Activated B cell treated with CpG ODN at 0.5 μM for 24 hours (primary cell): ENCODE data around the gene PPP1R15A. TPM values are rescaled to one million over a fixed set of nuclear protein-coding genes. Genes with fewer than 3 reads are reported as not detected.

Source experiments
- ATAC-seq: fragments of 200-7000 bp; cut with Tn5 transposase; one replicate; pipeline ENCODE4 v1.10.0; 2021; ENCODE audit warnings: low read depth, mild to moderate bottlenecking, moderate library complexity
- CTCF ChIA-PET: fragments of 350-600 bp; sonication (Branson Sonifier 250); formaldehyde crosslinking; loops from one replicate; lab custom pipeline; 2021; ENCODE audit warnings: antibody characterized with exemption; lab: Charles Lee
- POLR2A ChIA-PET: fragments of 350-600 bp; sonication (Branson Sonifier 250); formaldehyde crosslinking; loops from one replicate; lab custom pipeline; 2021; ENCODE audit warnings: antibody characterized with exemption; lab: Charles Lee
- DNase-seq: peaks from one replicate; pipeline ENCODE4 v3.0.0; 2022
- H3K27ac Mint-ChIP-seq: one replicate; pipeline ENCODE4 v1.8.0; 2020; ENCODE audit warnings: mixed read lengths
- H3K27me3 Mint-ChIP-seq: one replicate; pipeline ENCODE4 v1.8.0; 2021; ENCODE audit warnings: mixed read lengths
- H3K36me3 Mint-ChIP-seq: one replicate; pipeline ENCODE4 v1.8.0; 2021; ENCODE audit warnings: low read depth, mixed read lengths
- H3K4me1 Mint-ChIP-seq: one replicate; pipeline ENCODE4 v1.8.0; 2021; ENCODE audit warnings: mixed read lengths
- H3K4me3 Mint-ChIP-seq: one replicate; pipeline ENCODE4 v1.8.0; 2020; ENCODE audit warnings: mild to moderate bottlenecking, mixed read lengths
- H3K9me3 Mint-ChIP-seq: one replicate; pipeline ENCODE4 v1.8.0; 2020; ENCODE audit warnings: mixed read lengths
- CTCF ChIP-seq: fragments of 200-600 bp; IDR thresholded peaks from one replicate; pipeline ENCODE4 v1.8.0; 2022; ENCODE audit warnings: antibody characterized with exemption, mild to moderate bottlenecking
- intact Hi-C: fragments of 100-400 bp; cut with micrococcal nuclease; formaldehyde crosslinking; loops from one replicate; pipeline ENCODE4 v1.15.1; 2024
- total RNA-seq: library from RNA; stranded (reverse); gene quantifications from 2 replicates; pipeline ENCODE4 v1.2.3, GENCODE V29; 2022

Gene PPP1R15A
- total RNA-seq, 1 donor from 2014 or later, result 123 TPM

- CTCF ChIA-PET, result interaction anchor here (0.7 kb wide), 1 partner anchor 9 kb away, joined by 3 read pairs; no protein-coding TSS in a partner anchor
- H3K4me1 Mint-ChIP-seq, result peaks cover 5% of the 10 kb centered on the region
- H3K27ac Mint-ChIP-seq, result no peak overlapping the region
- no peak for DNase-seq
- H3K27me3 Mint-ChIP-seq, result no peaks in the 10 kb centered on the region
- no peak for ATAC-seq
- no peaks in the 10 kb centered on the region for H3K36me3 Mint-ChIP-seq
- TF ChIP-seq CTCF, result no peak
- H3K4me3 Mint-ChIP-seq, result no peak overlapping the region
- H3K9me3 Mint-ChIP-seq, result no peaks in the 10 kb centered on the region
- intact Hi-C loops, result no loop called here
- POLR2A ChIA-PET, result no interaction called here
Observed at GRCh38 chr19:48854103-48854502, 18.1 kb upstream of the PPP1R15A start.

GRCh38 chr19:48856921-48857320 lies 15.3 kb upstream of the PPP1R15A start:
- no peak for TF ChIP-seq CTCF
- intact Hi-C loops, result loop anchor here (5.0 kb wide), 1 partner anchor 110 kb away; the partner anchor contains the start of gene FTL
- H3K27me3 Mint-ChIP-seq, result no peaks in the 10 kb centered on the region
- no peak overlapping the region for H3K27ac Mint-ChIP-seq
- ChIA-PET CTCF (interaction anchor here (1.0 to 1.4 kb wide), 2 partner anchors 14 to 62 kb away, joined by 4 read pairs; no protein-coding TSS in a partner anchor), POLR2A (no interaction called here)
- peaks cover 7% of the 10 kb centered on the region for H3K4me1 Mint-ChIP-seq
- H3K9me3 Mint-ChIP-seq, result no peaks in the 10 kb centered on the region
- H3K36me3 Mint-ChIP-seq, result no peaks in the 10 kb centered on the region
- DNase-seq, result no peak
- no peak for ATAC-seq
- H3K4me3 Mint-ChIP-seq, result no peak overlapping the region

GRCh38 chr19:48858984-48859710 lies 13.1 kb upstream of the PPP1R15A start:
- POLR2A ChIA-PET, result interaction anchor here (0.6 to 1.8 kb wide), 3 partner anchors 13 to 84 kb away, joined by 6 to 10 read pairs (median 9); partner anchors contain the start of gene PPP1R15A
- Mint-ChIP-seq H3K27ac (peak overlapping the region; percentile 87), H3K27me3 (no peaks in the 10 kb centered on the region), H3K9me3 (no peaks in the 10 kb centered on the region), H3K4me1 (peaks cover 7% of the 10 kb centered on the region), H3K36me3 (no peaks in the 10 kb centered on the region), H3K4me3 (peak overlapping the region; percentile 92)
- peak; percentile 84 for ATAC-seq
- DNase-seq, result peak; percentile 66
- intact Hi-C loops, result loop anchor here (1.0 to 5.0 kb wide), 3 partner anchors 13 to 108 kb away; partner anchors contain the start of genes FTL, NUCB1 and PPP1R15A
- CTCF ChIA-PET, result interaction anchor here (0.7 to 1.2 kb wide), 2 partner anchors 64 to 112 kb away, joined by 3 to 4 read pairs; no protein-coding TSS in a partner anchor
- TF ChIP-seq CTCF, result no peak

GRCh38 chr19:48859711-48860572 lies 12.3 kb upstream of the PPP1R15A start:
- no peaks in the 10 kb centered on the region for H3K36me3 Mint-ChIP-seq
- POLR2A ChIA-PET, result no interaction called here
- no peak for TF ChIP-seq CTCF
- CTCF ChIA-PET, result interaction anchor here (0.7 kb wide), 1 partner anchor 111 kb away, joined by 3 read pairs; no protein-coding TSS in a partner anchor
- H3K27ac Mint-ChIP-seq, result peak overlapping the region; percentile 47
- H3K27me3 Mint-ChIP-seq, result no peaks in the 10 kb centered on the region
- H3K4me1 Mint-ChIP-seq, result peaks cover 7% of the 10 kb centered on the region
- H3K9me3 Mint-ChIP-seq, result no peaks in the 10 kb centered on the region
- H3K4me3 Mint-ChIP-seq, result peak overlapping the region; percentile 44
- ATAC-seq, result peak; percentile 32
- DNase-seq, result no peak
- intact Hi-C loops, result loop anchor here (5.0 kb wide), 1 partner anchor 107 kb away; the partner anchor contains the start of gene FTL
